Measurements from ENCODE around the gene ATRNL1. TPM values are rescaled to one million over a fixed set of nuclear protein-coding genes. Genes with fewer than 3 reads are reported as not detected.

Gene ATRNL1
- total RNA-seq, 2 donors from 2014 or later, result 4.1 to 4.5 TPM

DNA sequence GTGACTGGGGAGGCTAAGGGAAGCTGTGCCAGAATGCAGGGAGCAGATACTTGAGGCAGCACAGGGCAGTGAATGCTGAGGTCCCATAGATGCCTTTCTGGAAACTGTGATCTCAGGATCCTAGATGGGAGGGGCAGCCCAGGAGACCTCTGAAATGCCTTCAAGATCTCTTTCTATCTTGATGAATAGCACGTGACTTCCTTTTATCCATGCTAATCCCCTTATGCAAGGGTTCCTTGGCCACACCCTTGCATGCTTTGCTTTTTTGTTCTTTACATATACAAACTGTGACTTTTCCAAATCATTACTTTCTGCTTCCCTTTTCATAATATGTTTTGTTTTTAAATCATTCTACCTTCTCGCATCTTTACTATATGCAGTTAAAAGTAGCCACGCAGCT lies 14.7 kb downstream of the ATRNL1 start:
- Histone ChIP-seq H3K36me3 (no peaks in the 10 kb centered on the region), H3K27ac (no peak overlapping the region), H3K4me3 (no peak overlapping the region), H3K4me1 (no peaks in the 10 kb centered on the region), H3K27me3 (no peaks in the 10 kb centered on the region), H3K9me3 (no peaks in the 10 kb centered on the region)
- TF ChIP-seq, protein P1, sequence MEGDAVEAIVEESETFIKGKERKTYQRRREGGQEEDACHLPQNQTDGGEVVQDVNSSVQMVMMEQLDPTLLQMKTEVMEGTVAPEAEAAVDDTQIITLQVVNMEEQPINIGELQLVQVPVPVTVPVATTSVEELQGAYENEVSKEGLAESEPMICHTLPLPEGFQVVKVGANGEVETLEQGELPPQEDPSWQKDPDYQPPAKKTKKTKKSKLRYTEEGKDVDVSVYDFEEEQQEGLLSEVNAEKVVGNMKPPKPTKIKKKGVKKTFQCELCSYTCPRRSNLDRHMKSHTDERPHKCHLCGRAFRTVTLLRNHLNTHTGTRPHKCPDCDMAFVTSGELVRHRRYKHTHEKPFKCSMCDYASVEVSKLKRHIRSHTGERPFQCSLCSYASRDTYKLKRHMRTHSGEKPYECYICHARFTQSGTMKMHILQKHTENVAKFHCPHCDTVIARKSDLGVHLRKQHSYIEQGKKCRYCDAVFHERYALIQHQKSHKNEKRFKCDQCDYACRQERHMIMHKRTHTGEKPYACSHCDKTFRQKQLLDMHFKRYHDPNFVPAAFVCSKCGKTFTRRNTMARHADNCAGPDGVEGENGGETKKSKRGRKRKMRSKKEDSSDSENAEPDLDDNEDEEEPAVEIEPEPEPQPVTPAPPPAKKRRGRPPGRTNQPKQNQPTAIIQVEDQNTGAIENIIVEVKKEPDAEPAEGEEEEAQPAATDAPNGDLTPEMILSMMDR (IDR thresholded peaks at IDR 0.05), result no peak
- no peak for DNase-seq (ENCODE audit: low spot score)

DNA sequence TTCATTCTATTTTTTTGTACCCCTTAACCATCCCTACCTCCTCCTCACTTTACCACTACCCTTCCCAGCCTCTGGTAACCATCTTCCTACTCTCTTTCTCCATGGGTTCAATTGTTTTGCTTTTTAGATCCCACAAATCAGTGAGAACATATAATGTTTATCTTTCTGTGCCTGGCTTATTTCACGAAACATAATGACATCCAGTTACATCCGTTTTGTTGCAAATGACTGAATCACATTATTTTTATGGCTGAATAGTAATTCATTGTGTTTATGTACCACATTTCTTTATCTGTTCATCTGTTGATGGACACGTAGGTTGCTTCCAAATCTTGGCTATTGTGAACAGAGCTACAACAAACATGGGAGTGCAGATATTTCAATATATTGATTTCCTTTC lies 24.1 kb downstream of the ATRNL1 start:
- Histone ChIP-seq H3K4me1 (no peaks in the 10 kb centered on the region), H3K27ac (no peak overlapping the region), H3K9me3 (no peaks in the 10 kb centered on the region), H3K36me3 (no peaks in the 10 kb centered on the region), H3K4me3 (no peak overlapping the region), H3K27me3 (no peaks in the 10 kb centered on the region)
- no peak for DNase-seq (ENCODE audit: low spot score)
- TF ChIP-seq, protein P1 (IDR thresholded peaks at IDR 0.05), result no peak

DNA sequence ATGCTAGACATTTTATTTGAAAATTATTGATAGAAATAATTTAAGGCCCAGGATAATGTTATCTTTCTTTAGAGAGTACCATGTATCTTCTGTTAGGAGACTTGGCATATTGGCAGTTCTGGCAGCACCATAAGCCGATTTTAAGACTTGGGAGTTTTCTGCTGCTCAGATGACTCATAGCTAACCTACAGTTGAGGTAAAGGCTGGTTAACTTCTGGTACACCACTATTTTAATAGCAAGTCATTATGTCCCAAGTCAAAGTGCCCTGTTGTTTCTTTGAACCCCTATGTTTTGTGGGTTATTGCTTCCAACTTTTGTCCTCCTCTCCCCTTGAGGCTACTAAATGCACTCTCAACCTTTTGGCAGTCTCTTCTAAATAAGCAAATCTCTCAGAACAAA lies 25.2 kb downstream of the ATRNL1 start:
- H3K27ac ChIP-seq, result no peak overlapping the region
- H3K4me3 ChIP-seq, result no peak overlapping the region
- TF ChIP-seq, protein P1 (IDR thresholded peaks at IDR 0.05), result no peak
- H3K4me1 ChIP-seq, result no peaks in the 10 kb centered on the region
- no peak for DNase-seq (ENCODE audit: low spot score)
- no peaks in the 10 kb centered on the region for H3K9me3 ChIP-seq
- no peaks in the 10 kb centered on the region for H3K27me3 ChIP-seq
- H3K36me3 ChIP-seq, result no peaks in the 10 kb centered on the region

DNA sequence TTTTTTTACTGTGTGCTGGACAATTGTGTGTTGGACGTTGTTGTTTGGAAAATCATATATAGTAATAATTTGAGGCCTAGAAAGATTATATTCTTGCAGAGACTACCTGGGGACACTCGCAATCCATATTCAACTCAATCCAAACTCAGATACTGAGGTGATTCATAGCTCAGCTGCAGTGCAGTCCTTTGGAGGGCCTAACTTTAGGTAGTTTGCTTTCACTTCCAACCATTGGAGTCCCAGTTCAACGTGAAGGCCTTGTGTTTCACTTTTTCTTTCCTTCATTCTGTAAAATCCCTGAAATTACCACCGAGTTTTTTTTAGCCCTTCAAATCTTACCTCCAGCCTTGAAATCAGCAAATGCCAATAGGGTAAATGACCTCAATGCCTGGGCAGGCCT lies 32.3 kb downstream of the ATRNL1 start:
- H3K27ac ChIP-seq, result no peak overlapping the region
- H3K4me1 ChIP-seq, result no peaks in the 10 kb centered on the region
- DNase-seq (ENCODE audit: low spot score), result no peak
- H3K4me3 ChIP-seq, result no peak overlapping the region
- no peaks in the 10 kb centered on the region for H3K9me3 ChIP-seq
- TF ChIP-seq, protein P1 (IDR thresholded peaks at IDR 0.05), result no peak
- H3K36me3 ChIP-seq, result no peaks in the 10 kb centered on the region
- no peaks in the 10 kb centered on the region for H3K27me3 ChIP-seq

DNA sequence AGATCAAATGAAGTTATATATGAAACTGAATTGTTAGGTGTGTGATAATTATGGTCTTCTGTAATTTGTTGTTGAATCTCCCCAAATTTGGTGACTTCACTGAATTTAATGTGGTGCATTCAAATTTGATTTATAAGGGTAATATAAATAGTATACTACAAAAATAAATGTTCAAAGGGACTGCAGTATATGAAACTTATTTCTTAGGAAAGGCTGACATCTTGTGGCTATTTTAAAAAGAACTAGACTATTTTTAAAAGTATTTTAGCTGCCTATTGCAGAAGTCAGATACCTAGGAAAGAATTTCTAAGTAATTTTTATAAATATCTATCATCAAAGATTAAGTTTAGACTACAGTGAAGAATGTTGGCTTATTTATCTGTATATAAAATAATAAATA lies 36.6 kb downstream of the ATRNL1 start:
- Histone ChIP-seq H3K27me3 (no peaks in the 10 kb centered on the region), H3K4me1 (no peaks in the 10 kb centered on the region), H3K9me3 (no peaks in the 10 kb centered on the region), H3K27ac (no peak overlapping the region), H3K36me3 (no peaks in the 10 kb centered on the region), H3K4me3 (no peak overlapping the region)
- TF ChIP-seq, protein P1 (IDR thresholded peaks at IDR 0.05), result peak in 1 of 2 donors; percentile 57
- no peak for DNase-seq (ENCODE audit: low spot score)

DNA sequence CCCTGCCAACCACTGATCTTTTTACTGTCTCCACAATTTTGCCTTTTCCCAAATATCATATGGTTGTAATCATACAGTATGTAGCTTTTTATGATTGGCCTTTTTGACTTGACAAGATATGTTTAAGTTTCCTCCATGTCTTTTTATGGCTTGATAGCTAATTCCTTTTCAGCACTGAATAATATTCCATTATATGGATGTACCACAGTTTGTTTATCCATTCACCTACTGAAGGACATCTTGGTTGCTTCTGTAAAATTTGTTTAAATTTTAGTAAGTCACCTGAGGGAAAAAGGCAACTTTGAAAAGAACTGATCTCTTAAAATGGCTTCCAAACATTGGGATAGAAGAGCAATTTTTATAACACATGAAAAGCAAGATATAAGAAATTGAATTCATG lies 43.5 kb downstream of the ATRNL1 start:
- no peaks in the 10 kb centered on the region for H3K4me1 ChIP-seq
- no peaks in the 10 kb centered on the region for H3K36me3 ChIP-seq
- DNase-seq (ENCODE audit: low spot score), result no peak
- no peaks in the 10 kb centered on the region for H3K27me3 ChIP-seq
- H3K9me3 ChIP-seq, result peaks cover 0 to 5% of the 10 kb centered on the region in 2 donors
- H3K4me3 ChIP-seq, result no peak overlapping the region
- TF ChIP-seq, protein P1 (IDR thresholded peaks at IDR 0.05), result no peak
- H3K27ac ChIP-seq, result no peak overlapping the region

Measured in right atrium auricular region (tissue), 2 donors.